NCI-H2227 (cell line): ENCODE measurements around the gene MKRN2OS.

ENCODE experiments used
- DNase-seq: peaks from one replicate; lab custom pipeline; 2025; ENCODE audit not compliant: unreplicated experiment; lab: John Stamatoyannopoulos, UW

Gene MKRN2OS

DNA sequence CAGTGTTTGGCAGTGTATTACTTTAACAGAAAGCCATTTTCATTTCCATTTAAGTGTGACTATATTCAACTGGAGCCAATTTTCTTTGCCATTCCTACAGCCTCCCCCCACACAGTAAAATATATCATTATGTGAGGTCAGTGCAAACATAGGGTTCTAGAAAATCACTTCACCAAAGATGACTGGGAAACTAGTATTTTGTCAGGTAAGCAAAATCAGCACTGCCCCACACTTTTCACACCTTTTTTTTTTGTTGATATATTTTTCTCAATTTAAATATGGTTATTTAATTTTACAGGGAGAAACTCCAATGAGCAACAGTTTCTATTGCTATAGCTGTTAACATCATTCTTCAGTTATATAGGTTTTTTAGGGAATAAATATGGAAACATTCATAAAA, 29.7 kb downstream of the MKRN2OS start:
- DNase-seq: no peak

DNA sequence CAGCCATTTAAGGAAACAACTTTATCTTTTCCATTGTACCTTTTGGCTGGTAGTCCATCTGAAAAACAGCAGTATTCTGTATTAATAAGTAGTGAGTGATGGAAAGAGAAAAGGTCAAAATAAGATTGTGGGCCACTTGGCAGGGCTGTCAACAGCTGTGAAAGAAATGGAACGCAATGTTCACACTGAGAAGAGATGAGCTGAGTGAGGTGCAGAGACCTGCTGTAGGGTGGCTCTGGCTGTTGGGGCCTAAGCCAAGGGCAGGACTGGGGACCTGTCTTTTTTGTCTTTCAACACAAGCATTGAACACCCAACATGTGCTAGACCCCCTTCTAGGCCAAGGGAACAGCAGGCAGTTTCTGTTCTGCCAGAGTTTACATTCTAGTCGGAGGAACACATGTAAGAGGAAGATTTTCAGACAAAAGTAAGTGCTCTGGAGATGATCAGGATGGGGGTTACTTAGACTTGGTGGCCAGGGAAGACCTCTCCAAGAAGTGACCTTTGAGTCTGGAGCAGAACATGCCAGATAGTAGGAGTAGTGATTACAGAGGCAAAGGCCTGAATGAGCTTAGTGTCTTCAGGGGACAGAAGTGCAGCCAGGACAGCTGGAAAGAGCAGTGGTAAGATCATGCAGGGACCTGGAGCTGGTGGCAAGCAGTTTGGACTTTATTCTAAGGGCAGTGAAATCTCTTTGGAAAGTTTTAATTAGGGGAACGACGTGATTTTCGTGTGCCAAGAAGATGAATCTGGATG, 31.4 kb downstream of the MKRN2OS start:
- DNase-seq: no peak

DNA sequence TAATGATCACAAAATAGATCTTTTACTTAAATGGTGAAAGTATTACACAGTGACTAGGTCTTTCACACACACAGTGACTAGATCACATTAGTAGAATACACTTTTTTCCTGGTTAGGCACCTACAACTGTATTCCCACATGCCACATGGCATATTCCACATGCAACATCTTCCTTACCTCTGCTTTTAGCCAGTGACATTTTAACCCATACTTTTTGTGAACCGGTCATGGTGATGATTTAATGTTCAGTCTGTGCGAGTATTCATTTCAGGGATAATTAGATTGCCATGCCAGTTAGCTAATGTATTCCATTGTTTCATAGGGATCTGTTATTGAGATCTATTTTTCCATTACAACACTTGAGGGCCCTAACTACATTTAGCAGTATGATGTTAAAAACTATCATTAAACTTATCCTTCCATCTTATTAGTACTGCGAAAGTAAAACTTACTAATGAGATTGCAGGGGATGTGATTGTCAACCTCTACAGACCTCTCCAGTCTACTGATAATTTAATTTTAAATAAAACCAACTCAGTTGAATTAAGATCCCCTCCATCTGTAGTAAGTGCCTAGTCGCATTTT, 32.7 kb downstream of the MKRN2OS start:
- DNase-seq: no peak

DNA sequence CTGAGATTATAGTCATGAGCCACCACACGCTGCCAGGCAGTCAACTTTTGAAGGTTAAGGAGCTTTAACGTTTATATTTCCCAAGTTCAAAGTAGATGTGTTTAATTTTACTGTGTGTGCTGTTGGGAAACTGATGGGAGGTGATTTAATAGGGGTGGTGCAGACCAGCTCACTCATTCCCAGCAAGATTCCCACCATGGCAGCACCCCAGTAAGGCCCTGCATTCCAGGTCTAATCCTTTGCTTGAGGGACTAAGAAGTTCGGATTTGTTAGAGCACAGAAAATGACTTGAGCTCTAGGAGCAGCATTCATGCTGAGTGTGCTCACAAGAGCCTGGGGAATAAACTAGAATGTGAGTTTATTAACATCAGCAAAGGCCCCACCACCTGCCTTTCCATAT, 35.8 kb downstream of the MKRN2OS start:
- DNase-seq: no peak

DNA sequence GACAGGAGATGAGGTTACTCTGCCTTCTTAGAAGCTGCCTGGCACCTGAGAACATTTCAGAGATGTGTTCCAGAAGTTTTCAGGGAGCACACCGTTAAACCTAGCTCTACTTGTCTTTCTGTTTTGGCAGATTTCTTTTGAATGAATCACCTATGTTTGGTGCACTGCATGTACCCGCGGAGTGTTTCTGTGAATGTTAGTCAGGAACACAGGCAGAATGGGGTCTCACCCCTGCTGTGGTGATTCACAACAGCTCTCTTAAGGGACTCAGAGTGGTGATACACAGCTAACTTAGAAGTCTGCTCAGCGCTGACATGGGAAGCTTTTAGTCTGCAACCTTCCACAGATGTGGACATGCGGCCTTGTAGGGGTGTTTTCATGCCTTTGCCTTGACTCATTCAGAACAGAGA, 37.0 kb downstream of the MKRN2OS start:
- DNase-seq: no peak

DNA sequence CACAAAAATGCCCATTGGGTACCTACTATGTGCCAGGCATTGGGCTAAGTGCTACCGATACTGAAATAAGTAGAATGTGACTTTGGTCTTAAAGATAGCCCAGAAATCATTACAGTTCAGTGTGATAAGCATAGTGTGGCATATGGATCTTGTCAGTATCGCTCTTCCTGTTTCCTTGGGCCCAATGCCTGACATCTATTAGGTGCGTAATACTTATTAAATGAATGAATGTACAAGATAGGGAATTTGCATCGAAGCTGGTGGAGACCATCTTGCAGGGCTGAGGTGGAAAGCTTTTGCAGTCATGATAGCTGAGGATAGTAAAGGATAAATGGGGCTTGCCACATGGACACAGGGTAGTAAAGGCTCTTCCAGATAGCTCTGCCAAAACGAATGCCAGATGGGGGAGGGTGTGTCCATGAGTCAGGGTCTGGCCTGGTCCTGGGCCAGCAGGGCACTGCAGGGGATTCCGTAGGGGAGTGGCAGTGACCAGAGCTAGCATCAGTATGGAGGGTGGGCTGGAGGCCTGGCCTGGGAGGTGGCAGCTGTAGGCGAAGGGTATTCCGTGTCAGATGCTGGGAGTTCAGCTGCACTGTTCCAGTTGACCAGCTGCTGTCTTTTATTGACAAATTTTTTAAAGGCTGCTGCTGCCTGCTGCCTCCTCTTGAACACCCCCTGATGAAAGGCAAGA, 37.6 kb downstream of the MKRN2OS start:
- DNase-seq: no peak

DNA sequence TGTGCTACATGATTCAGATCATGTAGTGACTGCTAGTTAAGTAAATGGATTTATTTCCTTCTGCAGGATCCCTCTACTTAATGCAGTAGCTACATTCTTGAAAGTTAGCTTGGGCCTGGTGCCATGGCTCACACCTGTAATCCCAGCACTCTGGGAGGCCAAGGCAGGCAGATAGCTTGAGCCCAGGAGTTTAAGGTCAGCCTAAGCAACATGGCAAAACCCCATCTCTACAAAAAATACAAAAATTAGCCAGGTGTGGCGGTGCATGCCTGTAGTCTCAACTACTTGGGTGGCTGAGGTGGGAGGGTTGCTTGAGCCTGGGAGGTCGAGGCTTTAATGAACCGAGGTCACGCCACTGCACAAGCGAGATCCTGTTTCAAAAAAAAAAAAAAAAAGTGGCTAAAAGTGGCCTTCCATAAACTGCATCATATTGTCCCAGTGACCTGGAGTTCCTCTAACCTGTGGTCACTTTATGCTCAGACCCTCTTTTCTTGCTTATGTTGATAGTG, 39.0 kb downstream of the MKRN2OS start:
- no peak for DNase-seq

DNA sequence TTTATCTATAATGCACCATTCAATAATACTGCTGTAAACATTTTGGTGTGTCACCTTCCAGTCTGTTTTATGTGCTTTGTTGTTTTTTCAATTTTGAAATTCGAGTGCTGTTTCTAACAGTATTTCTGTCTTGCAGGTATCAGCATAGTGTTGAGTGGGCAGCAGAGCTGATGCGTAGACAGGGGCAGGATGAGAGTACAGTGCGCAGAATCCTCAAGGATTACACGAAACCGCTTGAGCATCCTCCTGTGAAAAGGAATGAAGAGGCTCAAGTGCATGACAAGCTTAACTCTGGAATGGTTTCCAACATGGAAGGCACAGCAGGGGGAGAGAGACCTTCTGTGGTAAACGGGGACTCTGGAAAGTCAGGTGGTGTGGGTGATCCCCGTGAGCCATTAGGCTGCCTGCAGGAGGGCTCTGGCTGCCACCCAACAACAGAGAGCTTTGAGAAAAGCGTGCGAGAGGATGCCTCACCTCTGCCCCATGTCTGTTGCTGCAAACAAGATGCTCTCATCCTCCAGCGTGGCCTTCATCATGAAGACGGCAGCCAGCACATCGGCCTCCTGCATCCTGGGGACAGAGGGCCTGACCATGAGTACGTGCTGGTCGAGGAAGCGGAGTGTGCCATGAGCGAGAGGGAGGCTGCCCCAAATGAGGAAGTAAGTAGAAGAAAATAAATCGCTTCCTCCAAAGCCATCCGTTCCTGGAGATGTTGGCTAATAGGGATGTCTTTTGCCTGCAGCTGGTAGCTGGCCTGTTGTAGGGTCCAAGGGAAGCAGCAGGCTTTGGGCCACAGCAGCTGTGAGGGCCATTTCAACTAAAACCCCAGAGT, 42.0 kb downstream of the MKRN2OS start:
- DNase-seq: no peak

DNA sequence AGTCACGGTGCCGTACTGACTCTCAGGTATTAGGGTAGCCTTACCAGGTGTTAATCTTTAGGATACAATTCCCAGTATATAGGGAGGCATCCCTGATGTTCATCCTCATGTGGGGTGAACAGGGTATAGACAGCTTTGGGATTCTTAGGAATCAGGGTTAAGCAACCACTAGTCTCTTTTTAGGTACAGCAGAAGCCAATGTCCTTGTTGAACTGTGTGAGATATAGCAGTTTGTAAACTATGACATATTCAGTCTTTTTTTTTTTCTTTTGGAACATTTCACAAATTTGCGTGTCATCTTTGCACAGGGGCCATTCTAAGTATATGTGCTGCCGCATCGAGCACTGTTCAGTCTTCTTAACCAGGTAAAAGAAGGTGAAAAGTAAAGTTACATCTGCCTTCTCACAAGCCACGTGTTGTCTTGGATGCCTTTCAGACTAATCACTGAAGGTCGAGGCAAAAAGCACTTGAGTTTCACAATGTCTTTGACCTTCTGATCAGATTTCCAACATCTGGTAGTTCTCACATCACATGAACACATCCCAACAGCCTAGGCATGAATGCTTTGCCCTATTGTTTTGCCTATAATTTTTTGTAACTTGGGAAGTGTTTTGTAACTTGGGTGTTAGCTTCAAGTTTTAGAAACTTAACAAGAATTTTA, 43.8 kb downstream of the MKRN2OS start:
- DNase-seq: no peak

DNA sequence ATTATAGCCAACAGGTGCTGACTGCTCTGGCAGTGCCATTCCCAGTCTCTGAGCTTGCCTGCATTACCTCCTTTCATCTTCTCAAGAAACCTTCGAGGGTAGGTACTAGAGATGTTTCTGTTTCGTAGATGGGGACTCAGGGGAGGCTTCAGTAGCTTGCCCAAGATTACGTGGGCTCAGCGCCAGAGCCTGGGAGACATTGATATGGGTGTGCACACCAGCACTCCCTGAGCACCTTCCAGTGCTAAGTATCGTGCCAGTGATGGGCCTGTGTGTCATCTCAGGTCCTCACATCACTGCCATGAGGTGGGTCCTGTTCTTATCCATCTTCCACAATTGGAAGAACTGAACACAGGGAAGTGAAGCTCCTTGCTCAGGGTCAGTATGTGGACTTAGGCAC, 45.8 kb downstream of the MKRN2OS start:
- DNase-seq: no peak

DNA sequence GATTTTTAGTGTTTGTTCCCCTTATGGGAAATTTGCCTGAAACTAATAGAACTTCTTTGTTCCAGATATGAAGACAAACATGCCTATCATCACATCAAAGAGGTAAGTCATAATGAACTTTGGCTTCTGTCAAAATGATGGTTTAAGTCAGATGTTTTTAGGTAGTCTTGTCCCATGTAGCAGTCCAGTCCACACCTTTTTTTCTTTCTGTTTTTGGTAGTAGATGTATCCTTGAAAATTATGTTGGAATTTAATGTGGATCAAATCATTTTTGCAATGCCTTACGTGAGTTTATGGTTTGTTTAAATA, 48.9 kb downstream of the MKRN2OS start:
- DNase-seq: no peak

DNA sequence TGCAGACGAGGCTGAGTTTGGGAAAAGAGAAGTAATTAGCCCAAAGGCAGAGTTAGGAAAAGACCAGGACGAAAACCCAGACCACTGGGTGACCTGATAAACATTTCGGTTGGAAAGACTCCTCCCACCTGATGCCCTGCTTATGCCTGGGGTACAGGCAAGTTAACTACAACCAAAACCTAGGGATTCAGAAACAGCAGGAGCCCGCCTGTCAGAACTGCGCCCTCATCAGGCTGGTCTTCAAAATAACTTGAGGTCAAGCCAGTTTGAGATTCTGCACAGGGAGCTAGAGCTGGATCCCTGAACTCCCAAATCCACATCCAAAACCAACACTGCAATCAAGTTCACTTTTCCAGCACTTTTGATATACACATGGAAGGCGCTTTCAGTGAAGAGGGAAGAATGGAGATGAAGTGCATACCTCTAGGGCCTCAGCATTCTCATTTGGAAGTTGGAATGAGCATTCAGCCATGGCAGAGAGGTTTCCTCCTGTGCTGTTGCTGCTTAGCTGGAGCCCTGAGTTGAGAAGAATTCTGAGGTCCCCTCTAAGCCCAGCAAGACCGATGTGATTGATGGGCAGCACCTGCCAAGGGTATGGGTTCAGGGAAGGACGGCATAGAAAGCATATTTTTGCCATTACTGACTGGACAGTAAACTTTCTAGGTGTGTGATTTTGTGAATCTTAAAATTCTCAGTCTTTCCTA, 49.4 kb downstream of the MKRN2OS start:
- DNase-seq: no peak

DNA sequence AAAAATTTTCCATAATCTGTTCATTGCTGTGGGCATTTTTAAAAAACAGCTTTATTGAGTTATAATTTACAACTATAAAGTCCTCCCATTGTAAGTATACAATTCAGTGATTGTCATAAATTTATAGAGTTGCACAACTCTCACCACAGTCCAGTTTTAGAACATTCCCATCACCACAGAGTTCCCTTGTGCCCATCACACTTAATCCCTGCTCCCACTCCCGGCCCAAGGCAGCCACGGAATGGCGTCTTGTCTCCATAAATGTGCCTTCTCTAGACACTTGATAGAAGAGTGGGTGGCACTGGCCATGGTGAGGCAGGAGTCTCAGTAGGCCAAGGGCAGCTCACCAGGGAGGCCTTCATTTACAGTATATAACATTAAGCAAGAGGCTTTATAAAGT, 54.8 kb downstream of the MKRN2OS start:
- DNase-seq: no peak

DNA sequence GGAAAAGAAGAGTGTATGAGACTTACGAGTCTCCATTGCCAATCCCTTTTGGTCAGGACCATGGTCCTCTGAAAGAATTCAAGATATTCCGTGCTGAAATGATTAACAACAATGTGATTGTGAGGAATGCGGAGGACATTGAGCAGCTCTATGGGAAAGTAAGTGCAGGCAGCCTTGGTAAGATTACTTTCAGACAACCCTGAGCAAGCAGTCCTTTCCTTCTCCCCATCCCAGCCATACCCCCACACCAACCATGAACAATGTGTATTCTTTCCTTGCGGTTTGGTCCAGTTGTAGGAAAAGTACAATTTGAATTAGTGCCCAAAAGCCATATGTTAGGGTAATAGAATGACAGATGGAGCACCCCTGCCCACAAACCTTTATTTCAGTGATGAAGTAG, 55.5 kb downstream of the MKRN2OS start:
- no peak for DNase-seq
